Measurements from ENCODE around the gene FGA.

FGA gene

DNA sequence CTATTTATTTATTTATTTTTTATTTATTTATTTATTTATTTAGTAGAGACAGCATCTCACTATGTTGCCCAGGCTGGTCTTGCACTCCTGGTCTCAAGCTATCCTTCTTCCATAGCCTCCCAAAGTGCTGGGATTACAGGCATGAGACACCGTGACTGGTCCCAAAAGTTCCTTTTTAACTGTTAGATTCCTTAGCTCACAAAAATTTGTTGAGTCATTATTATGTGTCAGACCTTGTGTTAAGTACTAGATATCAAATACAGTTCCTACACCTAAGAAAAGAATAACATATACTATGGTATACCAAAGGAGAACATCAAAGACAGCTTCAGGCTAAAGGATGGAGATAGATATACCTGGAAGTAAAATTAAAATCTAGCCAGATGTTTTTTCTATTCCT, 11.6 kb downstream of the FGA start:
- no peak for DNase-seq

DNA sequence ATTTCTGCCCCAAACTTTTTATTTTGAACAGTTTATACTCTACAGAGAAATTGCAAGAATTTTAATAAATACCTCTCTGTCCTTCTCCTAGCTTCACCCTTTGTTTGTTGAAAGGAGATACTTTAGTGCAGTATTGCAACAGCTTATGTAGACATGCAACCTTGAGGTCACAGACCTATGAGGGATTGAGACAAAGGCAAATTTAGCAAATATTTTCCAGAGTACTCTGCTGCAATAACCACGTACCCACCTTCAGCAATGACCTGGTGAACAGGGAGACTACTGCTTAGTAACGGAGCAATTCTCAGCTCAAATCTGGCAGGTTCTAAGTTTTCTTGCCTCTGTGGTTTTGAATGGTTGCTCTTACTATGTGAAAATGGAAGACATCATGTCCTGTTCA, 13.2 kb downstream of the FGA start:
- DNase-seq = no peak

DNA sequence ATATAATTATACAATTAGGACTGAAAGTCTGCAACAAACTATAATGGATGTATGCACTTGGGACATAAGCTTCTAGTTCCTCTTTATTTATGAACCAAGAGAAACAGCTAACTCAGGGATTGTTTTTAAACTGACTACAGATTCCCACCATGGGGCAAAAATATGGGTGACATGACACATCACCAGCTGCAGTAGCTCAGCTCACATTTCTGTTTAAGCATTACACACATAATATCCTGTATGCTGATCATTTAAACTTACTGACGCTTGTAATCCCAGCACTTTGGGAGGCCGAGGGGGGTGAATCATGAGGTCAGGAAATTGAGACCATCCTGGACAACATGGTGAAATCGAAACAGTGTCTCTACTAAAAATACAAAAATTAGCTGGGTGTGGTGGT, 16.2 kb downstream of the FGA start:
- DNase-seq = no peak

DNA sequence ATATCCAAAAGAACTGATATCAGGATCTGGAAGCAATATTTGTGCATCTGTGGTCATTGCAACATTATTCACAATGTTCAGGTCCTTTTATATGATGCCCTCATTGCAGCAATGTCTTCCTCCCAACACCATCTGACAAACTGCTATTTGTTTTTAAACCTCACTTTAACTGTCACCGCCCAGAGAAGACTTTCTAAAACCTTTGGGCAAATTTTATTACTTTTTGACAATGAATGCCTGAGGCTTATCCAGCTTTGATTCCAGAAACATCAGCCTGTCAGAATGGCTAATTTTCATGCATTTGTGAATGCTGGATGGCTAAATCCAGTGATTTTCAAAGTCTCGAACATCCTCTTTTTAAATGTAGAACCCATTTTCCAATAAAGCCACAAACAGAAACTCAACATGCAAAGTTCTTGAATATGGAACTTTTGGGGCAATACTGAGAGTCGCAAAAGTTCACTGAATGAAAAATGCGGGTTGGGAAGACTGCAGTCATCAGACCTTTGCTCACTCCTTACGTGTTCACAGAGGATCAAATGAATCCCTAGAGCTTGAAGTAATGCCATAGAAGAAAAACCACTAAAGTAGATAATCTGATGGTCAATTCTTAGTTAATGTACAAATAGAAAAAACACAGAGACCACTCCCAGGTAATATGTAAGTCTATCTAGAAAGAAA, 17.2 kb downstream of the FGA start:
- no peak for DNase-seq

DNA sequence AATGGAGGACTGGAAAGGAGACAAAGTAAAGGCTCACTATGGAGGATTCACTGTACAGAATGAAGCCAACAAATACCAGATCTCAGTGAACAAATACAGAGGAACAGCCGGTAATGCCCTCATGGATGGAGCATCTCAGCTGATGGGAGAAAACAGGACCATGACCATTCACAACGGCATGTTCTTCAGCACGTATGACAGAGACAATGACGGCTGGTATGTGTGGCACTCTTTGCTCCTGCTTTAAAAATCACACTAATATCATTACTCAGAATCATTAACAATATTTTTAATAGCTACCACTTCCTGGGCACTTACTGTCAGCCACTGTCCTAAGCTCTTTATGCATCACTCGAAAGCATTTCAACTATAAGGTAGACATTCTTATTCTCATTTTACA, 21.0 kb downstream of the FGA start:
- no peak for DNase-seq

DNA sequence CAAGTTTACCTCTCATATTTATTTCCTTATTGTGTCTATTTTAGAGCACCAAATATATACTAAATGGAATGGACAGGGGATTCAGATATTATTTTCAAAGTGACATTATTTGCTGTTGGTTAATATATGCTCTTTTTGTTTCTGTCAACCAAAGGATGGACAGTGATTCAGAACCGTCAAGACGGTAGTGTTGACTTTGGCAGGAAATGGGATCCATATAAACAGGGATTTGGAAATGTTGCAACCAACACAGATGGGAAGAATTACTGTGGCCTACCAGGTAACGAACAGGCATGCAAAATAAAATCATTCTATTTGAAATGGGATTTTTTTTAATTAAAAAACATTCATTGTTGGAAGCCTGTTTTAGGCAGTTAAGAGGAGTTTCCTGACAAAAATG, 21.5 kb downstream of the FGA start:
- DNase-seq = no peak

DNA sequence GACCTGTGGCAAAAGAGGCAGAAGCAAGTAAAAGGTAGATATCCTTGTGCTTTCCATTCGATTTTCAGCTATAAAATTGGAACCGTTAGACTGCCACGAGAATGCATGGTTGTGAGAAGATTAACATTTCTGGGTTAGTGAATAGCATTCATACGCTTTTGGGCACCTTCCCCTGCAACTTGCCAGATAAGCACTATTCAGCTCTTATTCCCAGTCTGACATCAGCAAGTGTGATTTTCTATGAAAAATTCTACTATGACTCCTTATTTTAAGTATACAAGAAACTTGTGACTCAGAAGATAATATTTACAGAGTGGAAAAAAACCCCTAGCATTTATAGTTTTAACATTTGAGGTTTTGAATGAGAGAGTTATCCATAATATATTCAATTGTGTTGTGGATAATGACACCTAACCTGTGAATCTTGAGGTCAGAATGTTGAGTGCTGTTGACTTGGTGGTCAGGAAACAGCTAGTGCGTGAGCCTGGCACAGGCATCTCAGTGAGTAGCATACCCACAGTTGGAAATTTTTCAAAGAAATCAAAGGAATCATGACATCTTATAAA, 23.8 kb downstream of the FGA start:
- no peak for DNase-seq

DNA sequence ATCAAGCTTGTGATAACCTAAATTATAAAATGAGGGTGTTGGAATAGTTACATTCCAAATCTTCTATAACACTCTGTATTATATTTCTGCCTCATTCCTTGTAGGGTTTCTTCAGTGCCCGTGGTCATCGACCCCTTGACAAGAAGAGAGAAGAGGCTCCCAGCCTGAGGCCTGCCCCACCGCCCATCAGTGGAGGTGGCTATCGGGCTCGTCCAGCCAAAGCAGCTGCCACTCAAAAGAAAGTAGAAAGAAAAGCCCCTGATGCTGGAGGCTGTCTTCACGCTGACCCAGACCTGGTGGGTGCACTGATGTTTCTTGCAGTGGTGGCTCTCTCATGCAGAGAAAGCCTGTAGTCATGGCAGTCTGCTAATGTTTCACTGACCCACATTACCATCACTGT, 24.8 kb downstream of the FGA start:
- no peak for DNase-seq

DNA sequence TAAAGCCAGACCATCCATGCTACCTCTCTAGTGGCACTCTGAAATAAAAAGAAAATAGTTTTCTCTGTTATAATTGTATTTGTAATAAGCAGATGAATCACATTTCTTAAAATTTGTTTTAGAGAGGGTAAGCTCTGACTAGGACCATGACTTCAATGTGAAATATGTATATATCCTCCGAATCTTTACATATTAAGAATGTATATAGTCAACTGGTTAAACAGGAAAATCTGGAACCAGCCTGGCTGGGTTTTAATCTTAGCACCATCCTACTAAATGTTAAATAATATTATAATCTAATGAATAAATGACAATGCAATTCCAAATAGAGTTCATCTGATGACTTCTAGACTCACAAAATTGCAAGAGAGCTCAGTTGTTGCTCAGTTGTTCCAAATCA, 26.2 kb downstream of the FGA start:
- no peak for DNase-seq

DNA sequence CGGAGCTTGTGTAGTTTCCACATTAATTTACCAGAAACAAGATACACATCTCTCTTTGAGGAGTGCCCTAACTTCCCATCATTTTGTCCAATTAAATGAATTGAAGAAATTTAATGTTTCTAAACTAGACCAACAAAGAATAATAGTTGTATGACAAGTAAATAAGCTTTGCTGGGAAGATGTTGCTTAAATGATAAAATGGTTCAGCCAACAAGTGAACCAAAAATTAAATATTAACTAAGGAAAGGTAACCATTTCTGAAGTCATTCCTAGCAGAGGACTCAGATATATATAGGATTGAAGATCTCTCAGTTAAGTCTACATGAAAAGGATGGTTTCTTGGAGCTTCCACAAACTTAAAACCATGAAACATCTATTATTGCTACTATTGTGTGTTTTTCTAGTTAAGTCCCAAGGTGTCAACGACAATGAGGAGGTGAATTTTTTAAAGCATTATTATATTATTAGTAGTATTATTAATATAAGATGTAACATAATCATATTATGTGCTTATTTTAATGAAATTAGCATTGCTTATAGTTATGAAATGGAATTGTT, 27.8 kb downstream of the FGA start, which contains the start of gene FGB:
Gene FGB, plus strand, starts transcription at position 315 of the 558 bp plus-strand sequence. Its CDS starts 8 bp downstream, at position 323.
- no peak for DNase-seq

DNA sequence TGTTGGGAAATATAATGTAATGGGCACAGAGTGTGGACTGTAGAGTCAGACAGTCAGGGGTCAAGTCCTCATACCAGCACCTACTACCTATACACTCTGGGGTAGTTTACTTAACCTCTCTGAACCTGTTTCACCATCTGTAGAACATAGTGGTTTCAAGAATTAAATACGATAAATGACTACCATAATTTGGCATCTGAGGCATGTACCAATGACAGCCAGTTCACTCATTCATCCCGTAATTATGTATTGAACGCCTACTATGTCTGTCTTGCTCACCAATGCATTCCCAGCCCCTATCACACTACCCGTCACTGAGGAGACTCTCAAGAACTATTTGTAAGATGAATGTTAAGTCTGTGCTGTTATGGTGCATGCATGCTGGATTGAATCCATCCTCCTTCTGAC, 29.7 kb downstream of the FGA start:
- DNase-seq = peak; percentile 81

DNA sequence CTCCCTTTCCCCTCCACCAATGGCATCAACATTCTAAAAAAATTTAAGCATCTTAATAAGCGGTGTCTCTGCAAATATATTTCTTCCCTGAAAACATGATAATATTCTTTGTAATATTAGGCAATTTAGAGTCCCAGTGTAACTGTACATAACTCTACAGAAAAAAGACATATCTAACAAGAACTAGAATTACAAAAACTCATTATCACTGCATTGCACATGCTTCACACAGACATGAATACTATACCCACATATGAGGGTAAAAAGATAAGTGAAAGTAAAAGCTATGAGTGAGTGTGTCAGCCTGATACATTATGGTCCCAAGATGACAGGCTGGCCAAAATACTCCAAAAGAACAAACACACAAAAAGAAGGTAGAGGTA, 30.1 kb downstream of the FGA start:
- DNase-seq = no peak

DNA sequence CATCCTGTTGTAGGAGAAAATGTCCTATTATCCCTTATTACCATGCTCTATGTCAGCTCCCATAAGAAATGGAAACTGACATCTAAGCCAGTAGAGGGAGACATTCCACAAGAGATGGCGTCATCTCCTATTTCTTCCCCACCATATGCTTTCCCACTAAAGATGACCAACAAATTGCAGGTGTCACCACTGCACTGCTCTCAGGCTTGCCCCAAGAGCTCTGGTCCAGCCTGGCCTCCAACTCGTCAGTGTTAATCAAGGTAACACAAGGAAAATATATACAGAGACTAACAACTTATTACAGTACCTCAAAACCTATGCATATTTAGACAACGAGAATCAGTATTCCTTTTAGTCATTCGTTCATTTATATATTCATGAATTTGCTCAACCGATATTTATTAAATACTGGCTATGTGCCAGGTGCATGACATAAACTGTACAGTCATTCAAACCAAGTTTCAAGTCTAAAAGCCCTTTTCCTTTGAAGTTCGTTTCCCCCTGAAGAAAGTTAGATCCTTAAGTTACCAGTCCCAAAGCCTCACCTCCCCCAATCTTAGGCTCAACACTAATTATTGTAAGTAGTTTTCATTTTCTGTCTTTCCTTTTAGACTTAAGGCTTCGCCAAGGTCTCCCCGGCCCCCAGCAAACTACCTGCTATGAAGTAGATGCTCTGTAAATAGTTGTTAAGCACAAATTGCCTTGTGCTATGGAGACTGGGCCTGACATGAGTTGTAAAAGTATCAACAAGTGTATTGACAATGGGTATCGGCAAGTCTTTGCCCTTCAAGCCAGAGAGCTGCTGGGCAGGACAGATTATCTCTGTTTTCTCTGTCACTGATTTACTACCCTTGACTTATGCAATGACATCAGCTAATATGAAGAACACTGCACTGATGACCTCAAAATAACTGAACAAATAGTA, 30.8 kb downstream of the FGA start:
- DNase-seq = peak; percentile 50

DNA sequence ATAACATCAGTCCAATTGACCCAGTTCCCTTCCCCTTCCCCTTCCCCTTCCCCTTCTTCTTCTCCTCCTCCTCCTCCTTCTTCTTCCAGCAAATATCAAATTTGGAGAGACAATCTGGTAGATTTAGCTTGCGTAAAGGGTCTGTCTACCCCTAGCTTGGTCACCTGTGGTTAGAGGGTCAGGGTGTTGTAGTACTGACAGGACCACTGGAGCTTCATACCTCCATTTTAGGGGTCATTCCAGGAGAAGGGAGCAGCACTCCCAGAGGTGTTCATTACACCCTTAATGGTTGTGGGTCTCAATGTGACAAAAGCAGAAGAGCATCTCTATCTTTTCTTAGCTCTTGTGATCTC, 31.4 kb downstream of the FGA start:
- DNase-seq = no peak

DNA sequence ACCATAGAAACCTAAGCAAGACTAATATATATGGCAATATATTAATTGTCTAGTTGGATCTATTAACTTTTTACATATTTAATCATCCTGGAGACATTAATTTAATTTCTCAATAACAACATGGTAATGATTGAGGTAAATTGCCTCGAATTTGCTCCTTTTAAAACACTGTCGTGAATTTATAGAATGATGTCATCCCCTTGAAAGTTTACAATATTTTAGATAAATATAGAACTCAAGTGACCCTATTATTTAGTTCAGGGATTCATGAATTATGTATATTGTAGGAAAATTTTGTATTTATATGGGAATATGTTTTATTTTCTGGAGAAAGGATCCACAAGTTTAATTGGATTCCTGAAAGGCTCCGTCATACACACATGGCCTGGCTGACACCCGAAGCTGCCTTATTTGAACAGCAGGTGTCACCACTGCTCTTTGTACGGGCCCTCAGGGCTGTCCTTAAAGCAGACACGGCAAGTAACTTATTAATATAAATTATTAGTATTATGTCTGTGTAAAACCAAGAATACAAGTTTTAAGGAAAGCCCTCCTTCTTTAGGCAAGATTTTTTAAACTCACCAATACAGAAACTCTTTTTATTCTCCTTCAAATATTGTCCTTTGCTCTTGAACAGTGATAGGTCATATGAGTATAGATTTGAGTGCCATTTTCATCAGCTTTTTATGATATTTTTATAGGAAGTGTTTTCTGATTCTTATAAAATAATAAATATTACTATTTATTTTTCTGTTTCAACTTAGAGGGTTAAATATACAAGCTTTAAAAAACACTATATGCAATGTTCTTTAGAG, 38.5 kb downstream of the FGA start:
- peak; percentile 79 for DNase-seq

DNA sequence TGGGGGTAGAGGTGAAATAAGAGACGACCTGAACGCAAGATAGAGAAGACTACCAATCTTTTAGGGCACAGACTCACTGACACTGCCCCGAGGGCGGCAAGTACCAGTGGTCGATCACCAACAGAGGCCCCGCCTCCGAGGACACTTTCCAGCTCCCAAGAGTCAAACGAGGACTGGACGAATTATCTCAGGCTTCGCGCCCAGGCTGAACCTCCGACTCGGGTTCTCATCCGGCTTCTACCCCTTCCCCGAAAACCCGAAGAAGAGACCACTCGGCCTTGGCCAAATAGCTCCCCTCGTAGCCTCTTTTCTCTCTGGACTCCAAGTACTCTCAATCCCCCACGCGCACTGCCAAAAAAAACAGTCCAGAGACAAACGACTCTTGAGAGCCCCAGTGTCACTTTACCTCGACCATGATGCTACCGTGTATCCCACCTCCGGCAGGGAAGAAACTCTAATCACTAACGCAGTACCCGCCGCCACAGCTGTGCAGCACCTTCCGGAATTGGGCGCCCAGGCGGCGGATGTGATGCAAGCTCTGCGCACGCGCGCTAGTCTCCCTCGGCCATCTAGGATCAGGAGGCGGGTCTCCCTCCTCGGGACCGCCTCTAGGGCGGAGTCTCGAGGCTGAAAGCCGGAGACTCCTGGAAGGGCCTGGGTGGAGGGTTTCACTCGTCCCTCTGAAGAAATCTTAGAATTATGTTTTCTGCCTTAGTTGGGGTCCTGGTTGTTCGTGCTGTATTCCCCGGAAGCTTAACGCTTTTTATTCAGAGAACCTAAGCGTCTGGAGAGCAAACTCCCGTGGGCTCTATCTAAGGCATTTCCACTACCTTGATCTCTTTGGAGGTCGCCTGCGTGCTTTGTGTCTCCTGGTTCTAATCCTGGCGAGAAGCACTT, 40.4 kb downstream of the FGA start, which contains the start of gene PLRG1:
Gene PLRG1, minus strand, starts transcription at position 507 of the 897 bp plus-strand sequence. Its CDS starts 92 bp downstream, at position 415.
- DNase-seq = peak; percentile 95

DNA sequence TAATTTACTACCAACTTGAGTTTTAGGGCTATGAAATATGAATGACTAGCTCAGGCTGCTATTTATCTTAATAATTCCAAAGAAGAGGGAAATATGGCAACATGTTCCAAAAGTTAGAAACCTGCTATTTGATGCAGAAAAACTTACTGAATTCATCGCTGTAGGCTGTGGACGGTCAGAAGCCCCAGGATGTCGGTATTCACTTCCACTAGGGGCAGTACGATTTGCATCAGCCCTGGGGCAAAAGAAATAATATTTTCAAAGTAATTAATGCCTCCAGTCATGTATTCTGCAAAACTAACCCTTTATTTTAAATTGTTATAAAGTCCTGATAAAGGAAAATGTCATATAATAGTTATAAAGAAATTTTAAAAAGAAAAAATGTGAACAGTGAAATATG, 44.9 kb downstream of the FGA start:
- DNase-seq = no peak

DNA sequence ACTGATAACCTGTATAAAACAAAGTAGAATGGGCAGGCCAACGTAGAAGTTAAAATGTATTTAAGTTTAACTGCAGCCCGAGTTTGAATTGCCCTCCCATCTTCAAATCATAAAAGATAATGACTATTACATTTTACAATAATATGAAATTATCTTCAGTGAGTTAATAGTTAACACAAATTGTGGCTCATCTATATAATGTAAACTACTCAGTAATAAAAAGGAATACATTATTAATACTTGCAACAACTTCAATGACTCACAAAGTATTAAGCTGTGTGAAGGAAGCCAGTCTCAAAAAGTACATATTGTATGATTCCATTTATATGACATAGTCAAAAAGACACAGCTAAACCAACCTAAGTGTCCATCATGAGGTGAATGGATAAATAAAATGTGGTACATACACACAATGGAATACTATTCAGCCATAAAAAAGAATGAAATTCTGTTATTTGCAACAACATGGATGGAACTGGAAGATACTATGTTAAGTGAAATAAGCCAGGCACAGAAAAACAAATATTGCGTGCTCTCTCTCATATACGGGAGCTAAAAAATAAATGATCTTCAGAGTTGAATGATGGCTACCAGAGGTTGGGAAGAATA, 48.2 kb downstream of the FGA start:
- no peak for DNase-seq

Data from fibroblast of skin of abdomen (primary cell).